Neural crest cell (in vitro differentiated cells): ENCODE results near the gene HCRTR2. TPM values are rescaled to one million over a fixed set of nuclear protein-coding genes. Genes with fewer than 3 reads are reported as not detected.

Source experiments
- DNase-seq: peaks from one replicate; pipeline ENCODE4 v3.0.0; 2021; ENCODE audit warnings: low read depth, mixed read lengths, low spot score
- H3K27ac Mint-ChIP-seq: one replicate; pipeline ENCODE4 v1.8.0; 2021; ENCODE audit warnings: mild to moderate bottlenecking, mixed read lengths; ENCODE audit not compliant: unreplicated experiment
- H3K27me3 Mint-ChIP-seq: 2 replicates; pipeline ENCODE4 v1.8.0; 2021; ENCODE audit warnings: low read depth, mild to moderate bottlenecking, mixed read lengths
- H3K36me3 Mint-ChIP-seq: 2 replicates; pipeline ENCODE4 v1.8.0; 2021; ENCODE audit warnings: low read depth, mild to moderate bottlenecking, mixed read lengths
- H3K4me1 Mint-ChIP-seq: 2 replicates; pipeline ENCODE4 v1.8.0; 2021; ENCODE audit warnings: mixed read lengths
- H3K4me3 Mint-ChIP-seq: one replicate; pipeline ENCODE4 v1.8.0; 2021; ENCODE audit warnings: mild to moderate bottlenecking, mixed read lengths
- H3K9me3 Mint-ChIP-seq: 2 replicates; pipeline ENCODE4 v1.8.0; 2021; ENCODE audit warnings: mixed read lengths
- CTCF ChIP-seq: fragments of 200-600 bp; sonication (generic); conservative IDR thresholded peaks from 2 replicates; pipeline ENCODE4 v1.5.0; 2021; ENCODE audit warnings: antibody characterized with exemption, mild to moderate bottlenecking
- long read RNA-seq: library from polyadenylated mRNA; unstranded; transcript quantifications from one replicate; pipeline ENCODE4 v2.0.0, GENCODE V29; 2020
- total RNA-seq: library from RNA; stranded (reverse); gene quantifications from 2 replicates; pipeline ENCODE4 v1.2.1, GENCODE V29; 2021

HCRTR2 gene
- total RNA-seq = not detected in 2 replicates
- long read RNA-seq, partial matches to known transcripts = 0 of 1 reads
- long read RNA-seq, other reads (novel, unspliced or antisense) = 0 of 1 reads

GRCh38 chr6:55174211-55175026, at the start of gene HCRTR2:
TSS of gene HCRTR2 (plus strand) at chr6:55174515. CDS start at chr6:55174588, 73 bp downstream.
- Mint-ChIP-seq H3K4me3 (peak within 1 kb of the TSS; percentile 82), H3K9me3 (no peaks in the 10 kb centered on the region), H3K27ac (no peak within 1 kb of the TSS), H3K4me1 (peaks cover 18% of the 10 kb centered on the region), H3K27me3 (peaks cover 69% of the 10 kb centered on the region), H3K36me3 (no peaks in the 10 kb centered on the region)
- TF ChIP-seq CTCF = no peak
- peak; percentile 1 for DNase-seq

GRCh38 chr6:55130806-55131324, 43.5 kb upstream of the HCRTR2 start:
- peaks cover 3% of the 10 kb centered on the region for H3K36me3 Mint-ChIP-seq
- no peak for DNase-seq
- H3K4me3 Mint-ChIP-seq = no peak overlapping the region
- no peak overlapping the region for H3K27ac Mint-ChIP-seq
- no peak for TF ChIP-seq CTCF
- H3K27me3 Mint-ChIP-seq = no peaks in the 10 kb centered on the region
- H3K4me1 Mint-ChIP-seq = no peaks in the 10 kb centered on the region
- H3K9me3 Mint-ChIP-seq = peaks cover 5% of the 10 kb centered on the region

GRCh38 chr6:55131616-55132015, 42.7 kb upstream of the HCRTR2 start:
- Mint-ChIP-seq H3K27me3 (no peaks in the 10 kb centered on the region), H3K4me1 (no peaks in the 10 kb centered on the region), H3K27ac (no peak overlapping the region), H3K36me3 (peaks cover 3% of the 10 kb centered on the region), H3K9me3 (peaks cover 5% of the 10 kb centered on the region), H3K4me3 (no peak overlapping the region)
- no peak for TF ChIP-seq CTCF
- DNase-seq = no peak

- H3K4me1 Mint-ChIP-seq = no peaks in the 10 kb centered on the region
Measured at GRCh38 chr6:55136916-55137315, 37.4 kb upstream of the HCRTR2 start.

More at GRCh38 chr6:55136916-55137315, 37.4 kb upstream of the HCRTR2 start:
- H3K27ac Mint-ChIP-seq = no peak overlapping the region
- H3K9me3 Mint-ChIP-seq = no peaks in the 10 kb centered on the region
- H3K27me3 Mint-ChIP-seq = no peaks in the 10 kb centered on the region
- no peak overlapping the region for H3K4me3 Mint-ChIP-seq
- no peak for TF ChIP-seq CTCF
- no peak for DNase-seq
- H3K36me3 Mint-ChIP-seq = no peaks in the 10 kb centered on the region
